ENCODE measurements around the gene RPL22.
"Not testable (repeated sequence)": the region's sequence is repeated elsewhere in the genome, so short reads cannot be mapped to it uniquely, and the experiment has no call there.

Gene RPL22

GRCh38 chr1:6225651-6226050 lies 26.3 kb upstream of the RPL22 start:
- DNase-seq, result no peak

- no peak for DNase-seq
Observed at GRCh38 chr1:6224718-6225117, 25.3 kb upstream of the RPL22 start.

- no peak for DNase-seq
Observed at GRCh38 chr1:6223617-6224016, 24.2 kb upstream of the RPL22 start.

- no peak for DNase-seq
Observed at GRCh38 chr1:6222636-6223035, 23.2 kb upstream of the RPL22 start.

GRCh38 chr1:6221210-6221784 lies 21.9 kb upstream of the RPL22 start:
- no peak for DNase-seq

- DNase-seq, result peak; percentile 11
Observed at GRCh38 chr1:6220236-6220635, 20.8 kb upstream of the RPL22 start.

- not testable (repeated sequence) for DNase-seq
Observed at GRCh38 chr1:6219641-6220040, 20.2 kb upstream of the RPL22 start.

- no peak for DNase-seq
Observed at GRCh38 chr1:6218375-6219164, 19.2 kb upstream of the RPL22 start.

- DNase-seq, result no peak
Observed at GRCh38 chr1:6212193-6212959, 13.0 kb upstream of the RPL22 start.

- no peak for DNase-seq
Observed at GRCh38 chr1:6211731-6212130, 12.3 kb upstream of the RPL22 start.

GRCh38 chr1:6210591-6211355 lies 11.4 kb upstream of the RPL22 start:
- no peak for DNase-seq

GRCh38 chr1:6209661-6210580 lies 10.5 kb upstream of the RPL22 start:
- DNase-seq, result no peak

- DNase-seq, result no peak
Observed at GRCh38 chr1:6208723-6209660, 9.6 kb upstream of the RPL22 start.

GRCh38 chr1:6207921-6208320 lies 8.5 kb upstream of the RPL22 start:
- DNase-seq, result no peak

GRCh38 chr1:6207075-6207885 lies 7.9 kb upstream of the RPL22 start:
- no peak for DNase-seq

- no peak for DNase-seq
Observed at GRCh38 chr1:6206520-6206855, 7.1 kb upstream of the RPL22 start.

- DNase-seq, result peak; percentile 69
Observed at GRCh38 chr1:6205849-6206519, 6.6 kb upstream of the RPL22 start, which contains the start of gene RNF207. Gene RNF207 (plus strand): TSS chr1:6206119. CDS start chr1:6206536, 417 bp downstream.

GRCh38 chr1:6202256-6202655 lies 2.9 kb upstream of the RPL22 start:
- DNase-seq, result no peak

- DNase-seq, result no peak
Observed at GRCh38 chr1:6200188-6200809, 904 bp upstream of the RPL22 start.

All from kidney glomerular epithelial cell (primary cell).